Neural progenitor cell (in vitro differentiated cells): ENCODE data around the gene RNF41. TPM values are rescaled to one million over a fixed set of nuclear protein-coding genes. Genes with fewer than 3 reads are reported as not detected.

ENCODE experiments used
- DNase-seq: peaks from one replicate; pipeline ENCODE4 v3.0.0-alpha.2; 2016; ENCODE audit warnings: low spot score
- H2AFZ ChIP-seq: fragments of 200-600 bp; sonication (generic); replicated peaks from 2 replicates; pipeline ENCODE4 v1.6.1; 2016; ENCODE audit warnings: antibody characterized with exemption
- H3F3A ChIP-seq: fragments of 200-600 bp; sonication (generic); 2 replicates; pipeline ENCODE4 v1.6.1; 2016; ENCODE audit warnings: antibody characterized with exemption, low read depth
- H3K27ac ChIP-seq: fragments of 200-600 bp; sonication (generic); 2 replicates; pipeline ENCODE4 v1.5.1; 2016; ENCODE audit warnings: mild to moderate bottlenecking
- H3K27me3 ChIP-seq: fragments of 200-600 bp; sonication (generic); 2 replicates; pipeline ENCODE4 v1.6.1; 2016; ENCODE audit warnings: mild to moderate bottlenecking, moderate library complexity
- H3K36me3 ChIP-seq: fragments of 200-600 bp; sonication (generic); 2 replicates; pipeline ENCODE4 v1.5.1; 2016
- H3K4me1 ChIP-seq: fragments of 200-600 bp; sonication (generic); 2 replicates; pipeline ENCODE4 v1.6.1; 2016; ENCODE audit warnings: mixed run types
- H3K4me2 ChIP-seq: fragments of 200-600 bp; sonication (generic); 2 replicates; pipeline ENCODE4 v1.6.1; 2016
- H3K4me3 ChIP-seq: fragments of 200-600 bp; sonication (generic); 2 replicates; pipeline ENCODE4 v1.5.1; 2016
- H3K79me2 ChIP-seq: fragments of 200-600 bp; sonication (generic); 2 replicates; pipeline ENCODE4 v1.6.1; 2016; ENCODE audit warnings: low read depth
- H3K9ac ChIP-seq: fragments of 200-600 bp; sonication (generic); 2 replicates; pipeline ENCODE4 v1.6.1; 2016
- H3K9me3 ChIP-seq: fragments of 200-600 bp; sonication (generic); 2 replicates; pipeline ENCODE4 v1.5.1; 2016; ENCODE audit warnings: low read depth
- H4K20me1 ChIP-seq: fragments of 200-600 bp; sonication (generic); 2 replicates; pipeline ENCODE4 v1.6.1; 2016; ENCODE audit warnings: low read depth
- H3K27ac Mint-ChIP-seq: 3 replicates; pipeline ENCODE4 v1.8.0; 2021; ENCODE audit warnings: mixed read lengths
- H3K27me3 Mint-ChIP-seq: 2 replicates; pipeline ENCODE4 v1.8.0; 2022; ENCODE audit warnings: low read depth, mild to moderate bottlenecking, inconsistent platforms, moderate library complexity, mixed read lengths; ENCODE audit not compliant: insufficient read depth
- H3K36me3 Mint-ChIP-seq: 3 replicates; pipeline ENCODE4 v1.8.0; 2021; ENCODE audit warnings: mixed read lengths
- H3K4me1 Mint-ChIP-seq: 3 replicates; pipeline ENCODE4 v1.8.0; 2021; ENCODE audit warnings: mixed read lengths
- H3K4me3 Mint-ChIP-seq: 3 replicates; pipeline ENCODE4 v1.8.0; 2021; ENCODE audit warnings: mild to moderate bottlenecking, moderate library complexity, mixed read lengths
- H3K9me3 Mint-ChIP-seq: 3 replicates; pipeline ENCODE4 v1.8.0; 2020; ENCODE audit warnings: mixed read lengths
- CTCF ChIP-seq: fragments of 200-600 bp; sonication (generic); IDR thresholded peaks from 2 replicates; pipeline ENCODE4 v1.5.1; 2017; ENCODE audit warnings: antibody characterized with exemption, mild to moderate bottlenecking
- EZH2 ChIP-seq: fragments of 200-600 bp; sonication (generic); IDR thresholded peaks from 2 replicates; pipeline ENCODE4 v1.6.1; 2017; ENCODE audit warnings: antibody characterized with exemption, mild to moderate bottlenecking, moderate library complexity
- EZH2phosphoT487 ChIP-seq: fragments of 200-600 bp; sonication (generic); IDR thresholded peaks from 2 replicates; pipeline ENCODE4 v1.6.1; 2017; ENCODE audit warnings: antibody characterized with exemption
- total RNA-seq: library from RNA; depleted of rRNA; stranded (reverse); fragments of >200 nt; gene quantifications from 2 replicates; pipeline ENCODE4 v1.2.3, GENCODE V29; 2015; ENCODE audit warnings: low replicate concordance

RNF41 gene
- total RNA-seq, 1 donor from 2014 or later: 52.1 TPM

- no peak for DNase-seq
- no peak overlapping the region for H3K4me3 ChIP-seq
- no peak overlapping the region for H3K4me2 ChIP-seq
- peaks cover 21% of the 10 kb centered on the region for H4K20me1 ChIP-seq
- Mint-ChIP-seq H3K27ac (no peak overlapping the region), H3K36me3 (peaks cover 34% of the 10 kb centered on the region), H3K27me3 (peaks cover 5% of the 10 kb centered on the region), H3K4me1 (peaks cover 12% of the 10 kb centered on the region), H3K9me3 (no peaks in the 10 kb centered on the region), H3K4me3 (no peak overlapping the region)
- peaks cover 12% of the 10 kb centered on the region for H3K4me1 ChIP-seq
- peaks cover 25% of the 10 kb centered on the region for H3K79me2 ChIP-seq
- no peak overlapping the region for H3K27ac ChIP-seq
- H3K9ac ChIP-seq: no peak overlapping the region
- no peak overlapping the region for H2AFZ ChIP-seq
- no peaks in the 10 kb centered on the region for H3K36me3 ChIP-seq
- no peak for TF ChIP-seq EZH2phosphoT487
- no peak for TF ChIP-seq EZH2
- no peak for TF ChIP-seq CTCF
- H3K9me3 ChIP-seq: no peaks in the 10 kb centered on the region
- no peaks in the 10 kb centered on the region for H3K27me3 ChIP-seq
- H3F3A ChIP-seq: peaks cover 13% of the 10 kb centered on the region
These were observed 30.9 kb upstream of the RNF41 start for GRCh38 chr12:56252649-56253048.

- Histone ChIP-seq H3K36me3 (no peaks in the 10 kb centered on the region), H3K4me3 (no peak overlapping the region), H3K4me1 (no peaks in the 10 kb centered on the region), H3F3A (no peaks in the 10 kb centered on the region), H4K20me1 (no peaks in the 10 kb centered on the region), H2AFZ (no peak overlapping the region), H3K9me3 (no peaks in the 10 kb centered on the region), H3K27ac (no peak overlapping the region), H3K79me2 (no peaks in the 10 kb centered on the region), H3K9ac (no peak overlapping the region), H3K4me2 (no peak overlapping the region), H3K27me3 (no peaks in the 10 kb centered on the region)
- Mint-ChIP-seq H3K9me3 (no peaks in the 10 kb centered on the region), H3K27me3 (peaks cover 5% of the 10 kb centered on the region), H3K27ac (no peak overlapping the region), H3K4me1 (no peaks in the 10 kb centered on the region), H3K4me3 (peak overlapping the region; percentile 12), H3K36me3 (peaks cover 36% of the 10 kb centered on the region)
- DNase-seq: no peak
- no peak for TF ChIP-seq EZH2
- TF ChIP-seq EZH2phosphoT487: no peak
- TF ChIP-seq CTCF: no peak
These were observed 27.0 kb upstream of the RNF41 start for GRCh38 chr12:56248711-56249110.

DNA sequence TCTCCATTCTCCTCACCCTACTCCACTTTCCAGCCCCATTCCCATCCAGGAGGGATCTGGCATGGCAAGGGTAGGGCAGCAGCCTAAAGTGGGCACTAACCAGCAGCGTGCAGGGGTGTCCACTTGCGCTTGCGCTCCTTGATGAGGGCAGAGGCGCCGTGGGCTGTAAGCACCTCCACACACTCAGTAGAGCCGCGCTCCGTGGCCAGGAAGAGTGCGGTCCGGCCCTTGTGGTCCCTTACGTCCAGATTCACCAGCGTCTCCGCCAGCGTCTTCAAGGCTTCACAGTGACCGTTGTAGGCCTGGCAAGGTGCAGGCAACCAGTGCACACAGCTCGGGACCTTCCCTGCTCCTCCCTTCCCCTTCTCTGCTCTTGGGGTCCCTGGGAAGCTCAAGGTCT lies 26.2 kb upstream of the RNF41 start:
- TF ChIP-seq CTCF: no peak
- no peak for TF ChIP-seq EZH2
- TF ChIP-seq EZH2phosphoT487: no peak
- H4K20me1 ChIP-seq: no peaks in the 10 kb centered on the region
- no peaks in the 10 kb centered on the region for H3K36me3 ChIP-seq
- Mint-ChIP-seq H3K9me3 (no peaks in the 10 kb centered on the region), H3K27me3 (peaks cover 3% of the 10 kb centered on the region), H3K36me3 (peaks cover 30% of the 10 kb centered on the region), H3K4me3 (no peak overlapping the region), H3K27ac (no peak overlapping the region), H3K4me1 (no peaks in the 10 kb centered on the region)
- no peaks in the 10 kb centered on the region for H3K4me1 ChIP-seq
- no peak overlapping the region for H3K4me2 ChIP-seq
- no peaks in the 10 kb centered on the region for H3F3A ChIP-seq
- H3K27me3 ChIP-seq: no peaks in the 10 kb centered on the region
- no peaks in the 10 kb centered on the region for H3K79me2 ChIP-seq
- H3K27ac ChIP-seq: no peak overlapping the region
- no peak overlapping the region for H3K4me3 ChIP-seq
- no peaks in the 10 kb centered on the region for H3K9me3 ChIP-seq
- H3K9ac ChIP-seq: no peak overlapping the region
- H2AFZ ChIP-seq: no peak overlapping the region
- no peak for DNase-seq
